H1 (cell line): Measurements from ENCODE around the gene WNT8B.

Experiments used
- BRCA1 ChIP-seq: IDR thresholded peaks from 2 replicates; pipeline ENCODE4 v1.6.1; 2012; ENCODE audit warnings: low read depth, low read length, improper control_type of control experiment
- CBX5 ChIP-seq: fragments of 300-800, 300-1000 bp; sonication (generic); IDR thresholded peaks from 2 replicates; pipeline ENCODE4 v1.7.1; 2016; ENCODE audit warnings: antibody characterized with exemption, low read length, low read depth
- CHD2 ChIP-seq: IDR thresholded peaks from 2 replicates; pipeline ENCODE4 v1.6.1; 2012; ENCODE audit warnings: low read length, improper control_type of control experiment
- CTCF ChIP-seq, 3 experiments: IDR thresholded peaks; 1 replicate in 2 of 3; 2 replicates in 1 of 3; pipeline versions ENCODE4 v1.5.1 to v1.6.1; 2011; ENCODE audit warnings: low read length in 3 of 3, mild to moderate bottlenecking in 3 of 3, inconsistent platforms in 2 of 3, low read depth in 1 of 3, moderate library complexity in 1 of 3; ENCODE audit not compliant: insufficient read depth in 1 of 3; ENCODE audit errors: control extremely low read depth in 1 of 3
- EP300 ChIP-seq, 2 experiments: IDR thresholded peaks; 1 replicate in 1 of 2; 2 replicates in 1 of 2; pipeline ENCODE4 v1.6.1; 2011 to 2012; ENCODE audit warnings: low read depth in 2 of 2, low read length in 2 of 2, mild to moderate bottlenecking in 2 of 2, borderline replicate concordance in 1 of 2, inconsistent platforms in 1 of 2, moderate library complexity in 1 of 2
- EZH2 ChIP-seq: fragments of 200-600 bp; sonication (generic); IDR thresholded peaks from 2 replicates; pipeline ENCODE4 v1.7.1; 2012; ENCODE audit warnings: low read depth, mild to moderate bottlenecking, moderate library complexity, low read length, inconsistent platforms; ENCODE audit not compliant: severe bottlenecking
- POLR2A ChIP-seq, 2 experiments: IDR thresholded peaks; 1 replicate in 1 of 2; 2 replicates in 1 of 2; pipeline ENCODE4 v1.6.1; 2011; ENCODE audit warnings: low read depth in 2 of 2, low read length in 2 of 2, mild to moderate bottlenecking in 2 of 2; ENCODE audit errors: control extremely low read depth in 1 of 2
- POLR2AphosphoS5 ChIP-seq: IDR thresholded peaks from 2 replicates; pipeline ENCODE4 v1.6.1; 2011; ENCODE audit warnings: low read depth, low read length
- SIN3A ChIP-seq, 2 experiments: IDR thresholded peaks in 1 of 2; conservative IDR thresholded peaks in 1 of 2; 2 replicates each; pipeline ENCODE4 v1.6.1; 2011 to 2012; ENCODE audit warnings: low read length in 2 of 2, improper control_type of control experiment in 1 of 2, low read depth in 1 of 2, mild to moderate bottlenecking in 1 of 2
- SP1 ChIP-seq: IDR thresholded peaks from 2 replicates; pipeline ENCODE4 v1.6.1; 2011; ENCODE audit warnings: low read depth, low read length
- SRF ChIP-seq: IDR thresholded peaks from 2 replicates; pipeline ENCODE4 v1.6.1; 2011; ENCODE audit warnings: mild to moderate bottlenecking, low read depth, low read length, moderate library complexity
- SUZ12 ChIP-seq: fragments of 200-600 bp; sonication (generic); IDR thresholded peaks from 2 replicates; pipeline ENCODE4 v1.6.1; 2012; ENCODE audit warnings: mild to moderate bottlenecking, inconsistent platforms, low read length, moderate library complexity, mixed read lengths
- TBP ChIP-seq: IDR thresholded peaks from 2 replicates; pipeline ENCODE4 v1.6.1; 2011; ENCODE audit warnings: low read depth, low read length, improper control_type of control experiment
- TF ChIP-seq, protein P1 (sequence below): IDR thresholded peaks from 2 replicates; pipeline ENCODE4 v1.6.1; 2012; ENCODE audit warnings: inconsistent platforms

DNA sequence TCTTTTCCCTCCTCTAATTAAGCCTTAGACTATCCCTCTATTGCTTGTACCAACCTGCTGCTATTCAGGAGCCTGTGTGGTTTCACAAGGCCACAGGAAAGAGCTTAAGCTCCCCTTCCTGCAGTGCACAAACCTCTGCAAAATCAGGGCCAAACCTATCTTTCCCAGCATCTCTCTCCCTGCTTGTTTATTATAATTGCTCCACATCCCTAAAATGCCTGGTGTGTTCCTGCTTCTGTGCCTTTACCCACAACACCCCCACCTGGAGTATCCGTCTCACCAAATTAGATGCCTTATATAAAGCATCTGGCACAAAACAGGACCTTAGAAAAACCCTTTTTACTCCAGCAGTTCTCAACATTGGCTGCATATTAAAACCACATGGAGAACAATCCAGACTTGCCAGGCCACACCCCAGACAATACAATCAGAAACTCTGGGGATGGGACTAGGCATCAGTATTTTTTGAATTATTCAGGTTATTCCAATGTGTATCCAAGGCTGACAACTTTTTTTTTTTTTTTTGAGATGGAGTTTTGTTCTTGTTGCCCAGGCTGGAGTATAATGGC, 40.2 kb downstream of the WNT8B start:
- TF ChIP-seq CTCF (IDR thresholded peaks at IDR 0.05; ENCODE audit: control extremely low read depth in 1 of 3, insufficient read depth in 1 of 3, low read depth in 1 of 3, low read length in 3 of 3) (no peak), POLR2AphosphoS5 (no peak), SRF (no peak), BRCA1 (no peak), EZH2 (no peak), CBX5 (no peak), TBP (no peak), SIN3A (conservative IDR thresholded peaks at IDR 0.05 in 1 of 2, IDR thresholded peaks at IDR 0.05 in 1 of 2; ENCODE audit: low read depth in 1 of 2, low read length in 2 of 2) (no peak), SUZ12 (no peak), POLR2A (IDR thresholded peaks at IDR 0.05; ENCODE audit: control extremely low read depth in 1 of 2, low read depth in 2 of 2, low read length in 2 of 2) (no peak), EP300 (IDR thresholded peaks at IDR 0.05; ENCODE audit: borderline replicate concordance in 1 of 2, low read depth in 2 of 2, low read length in 2 of 2) (no peak), CHD2 (no peak), SP1 (no peak)
- TF ChIP-seq, protein P1, sequence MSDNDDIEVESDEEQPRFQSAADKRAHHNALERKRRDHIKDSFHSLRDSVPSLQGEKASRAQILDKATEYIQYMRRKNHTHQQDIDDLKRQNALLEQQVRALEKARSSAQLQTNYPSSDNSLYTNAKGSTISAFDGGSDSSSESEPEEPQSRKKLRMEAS = no peak
